Heart left ventricle (tissue), 13 donors: ENCODE data around the gene ASIC4.

Experiments
- POLR2A ChIP-seq, 2 donors: fragments of 450-650 bp; IDR thresholded peaks; one replicate each; pipeline ENCODE4 v1.6.1; 2017; ENCODE audit warnings: antibody characterized with exemption in 2 of 2, mild to moderate bottlenecking in 2 of 2, moderate library complexity in 2 of 2
- TF ChIP-seq, protein P1 (sequence below), 12 donors: fragments of 200-600 bp; sonication (generic) in 4 of 12; IDR thresholded peaks; one replicate each; pipeline versions ENCODE4 v1.5.0 to v1.8.0; 2018 to 2022; ENCODE audit warnings: antibody characterized with exemption in 12 of 12, mild to moderate bottlenecking in 5 of 12
- donor health status: ischemic (EF 13 %, LVEDD 7.1; RV severe dilation, severe dysfunction).
- donor health status: DM: no; HTN: yes; CAD: no.
- donor health status: DM: no; HTN: no; CAD: no.
- donor health status: ischemic (EF 25% LVEDD 6.9; RV normal size, moderate dysfunction).
- donor health status: ischemic (EF 25% LVEDD 5.7; RV mildly dilated, moderate dysfunction).
- donor health status: ischemic (EF 35%, LVEDD 5.7; RV mildly dilated, moderate dysfunction).
- donor health status: nonischemic (EF 11% LVEDD 7.7; RV severe dilation, severe dysfunction).
- donor health status: DM: yes; HTN: yes; CAD: no.
- donor health status: PGD.
- donor health status: ischemic (EF 29% LVEDD 5.4; RV normal size, mild dysfunction).
- donor health status: nonischemic (EF 23%, LVEDD 6.1; RV moderate dilation, normal function).

DNA sequence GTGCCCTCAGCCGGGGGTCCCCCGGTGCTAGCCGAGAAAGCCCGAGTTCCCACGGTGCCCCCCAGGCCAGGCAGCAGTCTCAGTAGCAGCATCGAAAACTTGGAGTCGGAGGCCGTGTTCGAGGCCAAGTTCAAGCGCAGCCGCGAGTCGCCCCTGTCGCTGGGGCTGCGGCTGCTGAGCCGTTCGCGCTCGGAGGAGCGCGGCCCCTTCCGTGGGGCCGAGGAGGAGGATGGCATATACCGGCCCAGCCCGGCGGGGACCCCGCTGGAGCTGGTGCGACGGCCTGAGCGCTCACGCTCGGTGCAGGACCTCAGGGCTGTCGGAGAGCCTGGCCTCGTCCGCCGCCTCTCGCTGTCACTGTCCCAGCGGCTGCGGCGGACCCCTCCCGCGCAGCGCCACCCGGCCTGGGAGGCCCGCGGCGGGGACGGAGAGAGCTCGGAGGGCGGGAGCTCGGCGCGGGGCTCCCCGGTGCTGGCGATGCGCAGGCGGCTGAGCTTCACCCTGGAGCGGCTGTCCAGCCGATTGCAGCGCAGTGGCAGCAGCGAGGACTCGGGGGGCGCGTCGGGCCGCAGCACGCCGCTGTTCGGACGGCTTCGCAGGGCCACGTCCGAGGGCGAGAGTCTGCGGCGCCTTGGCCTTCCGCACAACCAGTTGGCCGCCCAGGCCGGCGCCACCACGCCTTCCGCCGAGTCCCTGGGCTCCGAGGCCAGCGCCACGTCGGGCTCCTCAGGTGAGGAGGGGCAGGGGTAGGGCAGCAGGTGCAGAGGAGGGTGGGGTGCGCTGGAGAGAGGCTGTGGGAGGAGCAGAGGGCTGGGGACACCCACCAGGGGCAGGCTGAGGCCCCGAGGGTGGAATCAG is 29.7 kb upstream of the ASIC4 start:
- TF ChIP-seq, protein P1, sequence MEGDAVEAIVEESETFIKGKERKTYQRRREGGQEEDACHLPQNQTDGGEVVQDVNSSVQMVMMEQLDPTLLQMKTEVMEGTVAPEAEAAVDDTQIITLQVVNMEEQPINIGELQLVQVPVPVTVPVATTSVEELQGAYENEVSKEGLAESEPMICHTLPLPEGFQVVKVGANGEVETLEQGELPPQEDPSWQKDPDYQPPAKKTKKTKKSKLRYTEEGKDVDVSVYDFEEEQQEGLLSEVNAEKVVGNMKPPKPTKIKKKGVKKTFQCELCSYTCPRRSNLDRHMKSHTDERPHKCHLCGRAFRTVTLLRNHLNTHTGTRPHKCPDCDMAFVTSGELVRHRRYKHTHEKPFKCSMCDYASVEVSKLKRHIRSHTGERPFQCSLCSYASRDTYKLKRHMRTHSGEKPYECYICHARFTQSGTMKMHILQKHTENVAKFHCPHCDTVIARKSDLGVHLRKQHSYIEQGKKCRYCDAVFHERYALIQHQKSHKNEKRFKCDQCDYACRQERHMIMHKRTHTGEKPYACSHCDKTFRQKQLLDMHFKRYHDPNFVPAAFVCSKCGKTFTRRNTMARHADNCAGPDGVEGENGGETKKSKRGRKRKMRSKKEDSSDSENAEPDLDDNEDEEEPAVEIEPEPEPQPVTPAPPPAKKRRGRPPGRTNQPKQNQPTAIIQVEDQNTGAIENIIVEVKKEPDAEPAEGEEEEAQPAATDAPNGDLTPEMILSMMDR (IDR thresholded peaks at IDR 0.05) = no peak
- no peak for TF ChIP-seq POLR2A (IDR thresholded peaks at IDR 0.05)
